Naive thymus-derived CD4-positive, alpha-beta T cell (primary cell): ENCODE data around the gene KLHL22. TPM values are rescaled to one million over a fixed set of nuclear protein-coding genes. Genes with fewer than 3 reads are reported as not detected.
"Not testable (repeated sequence)": the region's sequence is repeated elsewhere in the genome, so short reads cannot be mapped to it uniquely, and the experiment has no call there.

Source experiments
- ATAC-seq: fragments of 150-1000 bp; cut with Tn5 transposase; 2 replicates; pipeline ENCODE4 v1.10.0; 2021; ENCODE audit warnings: mild to moderate bottlenecking, moderate library complexity
- CTCF ChIA-PET: fragments of 350-600 bp; sonication (Branson Sonifier 250); formaldehyde crosslinking; loops from one replicate; lab custom pipeline; 2021; ENCODE audit warnings: antibody characterized with exemption; lab: Charles Lee
- POLR2A ChIA-PET: fragments of 350-600 bp; sonication (Branson Sonifier 250); formaldehyde crosslinking; loops from one replicate; lab custom pipeline; 2021; ENCODE audit warnings: antibody characterized with exemption, inconsistent platforms; lab: Charles Lee
- DNase-seq, 9 donors: peaks; one replicate each; pipeline versions ENCODE4 v3.0.0 to v3.0.0-alpha.2; 2020 to 2022; ENCODE audit warnings: mixed read lengths in 1 of 9
- H3K27ac ChIP-seq: one replicate; pipeline ENCODE4 v1.7.0; 2013; ENCODE audit warnings: mild to moderate bottlenecking, low read depth, low read length, moderate library complexity
- H3K27me3 ChIP-seq, 2 donors: one replicate each; pipeline ENCODE4 v1.7.0; 2013; ENCODE audit warnings: low read length in 2 of 2, mild to moderate bottlenecking in 2 of 2, moderate library complexity in 2 of 2; ENCODE audit not compliant: control insufficient read depth in 2 of 2, insufficient read depth in 2 of 2
- H3K36me3 ChIP-seq, 3 experiments: 1 replicate in 2 of 3; 2 replicates in 1 of 3; pipeline ENCODE4 v1.7.0; 2013; ENCODE audit warnings: low read length in 3 of 3, mild to moderate bottlenecking in 3 of 3, moderate library complexity in 1 of 3; ENCODE audit not compliant: insufficient read depth in 3 of 3, control insufficient read depth in 2 of 3
- H3K4me1 ChIP-seq, 2 donors: one replicate each; pipeline ENCODE4 v1.7.0; 2013; ENCODE audit warnings: low read length in 2 of 2, mild to moderate bottlenecking in 2 of 2, moderate library complexity in 1 of 2; ENCODE audit not compliant: control insufficient read depth in 2 of 2, insufficient read depth in 2 of 2
- H3K4me3 ChIP-seq: 2 replicates; pipeline ENCODE4 v1.7.0; 2013; ENCODE audit warnings: mild to moderate bottlenecking, low read length
- H3K9me3 ChIP-seq, 3 experiments: 1 replicate in 2 of 3; 2 replicates in 1 of 3; pipeline ENCODE4 v1.7.0; 2013; ENCODE audit warnings: low read length in 3 of 3; ENCODE audit not compliant: control insufficient read depth in 2 of 3
- H3K27ac Mint-ChIP-seq, 9 donors: one replicate each; pipeline ENCODE4 v1.8.0; 2020 to 2022; ENCODE audit warnings: mixed read lengths in 9 of 9, mild to moderate bottlenecking in 8 of 9, moderate library complexity in 5 of 9, inconsistent platforms in 2 of 9
- H3K27me3 Mint-ChIP-seq, 5 donors: one replicate each; pipeline ENCODE4 v1.8.0; 2021 to 2022; ENCODE audit warnings: mixed read lengths in 5 of 5, mild to moderate bottlenecking in 1 of 5
- H3K36me3 Mint-ChIP-seq, 5 donors: one replicate each; pipeline ENCODE4 v1.8.0; 2020 to 2022; ENCODE audit warnings: mixed read lengths in 5 of 5, mild to moderate bottlenecking in 3 of 5, inconsistent platforms in 1 of 5
- H3K4me1 Mint-ChIP-seq, 7 donors: one replicate each; pipeline ENCODE4 v1.8.0; 2020 to 2022; ENCODE audit warnings: mixed read lengths in 7 of 7, mild to moderate bottlenecking in 3 of 7, inconsistent platforms in 1 of 7
- H3K4me3 Mint-ChIP-seq, 10 donors: one replicate each; pipeline ENCODE4 v1.8.0; 2020 to 2022; ENCODE audit warnings: mild to moderate bottlenecking in 10 of 10, mixed read lengths in 10 of 10, moderate library complexity in 6 of 10, inconsistent platforms in 2 of 10
- H3K9me3 Mint-ChIP-seq, 11 donors: one replicate each; pipeline ENCODE4 v1.8.0; 2020 to 2022; ENCODE audit warnings: mixed read lengths in 11 of 11, mild to moderate bottlenecking in 4 of 11, inconsistent platforms in 1 of 11, moderate library complexity in 1 of 11
- intact Hi-C, 2 donors: fragments of 100-400 bp; cut with micrococcal nuclease; formaldehyde crosslinking; loops; one replicate each; pipeline ENCODE4 v1.15.1; 2023
- polyA plus RNA-seq, 2 donors: library from polyadenylated mRNA; unstranded; fragments of 300-500 nt; fragmentation: Illumina TruSeq; gene quantifications; one replicate each; pipeline ENCODE4 v1.2.3, GENCODE V29; 2021
- total RNA-seq, 6 experiments: library from RNA in 5 of 6; stranded (reverse) in 5 of 6; gene quantifications; 1 replicate in 5 of 6; 2 replicates in 1 of 6; pipeline ENCODE4 v1.2.3 and lab custom pipeline; 2021 to 2026

KLHL22 gene
- total and polyA plus RNA-seq, 7 experiments from 2014 or later = 20.6 to 71.3 (median 40.0) TPM

GRCh38 chr22:20484948-20485683 lies 10.5 kb downstream of the KLHL22 start:
- no peak for DNase-seq
- Mint-ChIP-seq H3K27ac (peak overlapping the region in 1 of 9 donors; percentile 66), H3K27me3 (no peaks in the 10 kb centered on the region), H3K4me1 (peaks cover 15 to 46% (median 35%) of the 10 kb centered on the region in 7 donors), H3K36me3 (peaks cover 8 to 42% (median 17%) of the 10 kb centered on the region in 5 donors), H3K4me3 (no peak overlapping the region), H3K9me3 (no peaks in the 10 kb centered on the region)
- POLR2A ChIA-PET = interaction anchor here (0.9 to 1.1 kb wide), 2 partner anchors 20 to 21 kb away, joined by 3 to 6 read pairs; no protein-coding TSS in a partner anchor
- Histone ChIP-seq H3K36me3 (peaks cover 0 to 26% (median 0%) of the 10 kb centered on the region in 3 experiments), H3K27me3 (no peaks in the 10 kb centered on the region), H3K27ac (no peak overlapping the region), H3K9me3 (no peaks in the 10 kb centered on the region), H3K4me3 (no peak overlapping the region), H3K4me1 (peaks cover 0 to 4% of the 10 kb centered on the region in 2 donors)
- CTCF ChIA-PET = interaction anchor here (1.0 kb wide), 1 partner anchor 16 kb away, joined by 3 read pairs; no protein-coding TSS in a partner anchor
- no peak for ATAC-seq
- intact Hi-C loops = no loop called here

GRCh38 chr22:20483771-20484170 lies 11.8 kb downstream of the KLHL22 start:
- intact Hi-C loops = no loop called here
- H3K4me1 ChIP-seq = no peaks in the 10 kb centered on the region
- no peaks in the 10 kb centered on the region for H3K27me3 Mint-ChIP-seq
- H3K4me3 Mint-ChIP-seq = no peak overlapping the region
- CTCF ChIA-PET = no interaction called here
- DNase-seq (no peak), ATAC-seq (no peak)
- H3K4me1 Mint-ChIP-seq = peaks cover 8 to 39% (median 28%) of the 10 kb centered on the region in 7 donors
- no peaks in the 10 kb centered on the region for H3K9me3 ChIP-seq
- POLR2A ChIA-PET = interaction anchor here (0.9 to 2.2 kb wide), 2 partner anchors 10 to 20 kb away, joined by 4 to 11 read pairs; no protein-coding TSS in a partner anchor
- H3K27ac ChIP-seq = no peak overlapping the region
- no peaks in the 10 kb centered on the region for H3K27me3 ChIP-seq
- H3K9me3 Mint-ChIP-seq = no peaks in the 10 kb centered on the region
- no peak overlapping the region for H3K27ac Mint-ChIP-seq
- peaks cover 12 to 39% (median 23%) of the 10 kb centered on the region in 5 donors for H3K36me3 Mint-ChIP-seq
- no peak overlapping the region for H3K4me3 ChIP-seq
- H3K36me3 ChIP-seq = peaks cover 0 to 24% (median 0%) of the 10 kb centered on the region in 3 experiments

GRCh38 chr22:20483143-20483506 lies 12.5 kb downstream of the KLHL22 start:
- ChIA-PET POLR2A (interaction anchor here (0.9 to 2.2 kb wide), 3 partner anchors 10 to 103 kb away, joined by 4 to 11 read pairs (median 5); no protein-coding TSS in a partner anchor), CTCF (interaction anchor here (1.6 kb wide), 1 partner anchor 14 kb away, joined by 4 read pairs; no protein-coding TSS in a partner anchor)
- H3K27me3 ChIP-seq, DNase-seq, intact Hi-C loops, H3K9me3 ChIP-seq, H3K27ac ChIP-seq, H3K9me3 Mint-ChIP-seq, H3K4me3 ChIP-seq, H3K27me3 Mint-ChIP-seq, H3K4me1 ChIP-seq, ATAC-seq, H3K4me3 Mint-ChIP-seq: not testable (repeated sequence)
- Mint-ChIP-seq H3K27ac (peak overlapping the region in 1 of 9 donors; percentile 59), H3K36me3 (peaks cover 8 to 37% (median 23%) of the 10 kb centered on the region in 5 donors), H3K4me1 (peaks cover 7 to 35% (median 22%) of the 10 kb centered on the region in 7 donors)
- peaks cover 0 to 17% (median 0%) of the 10 kb centered on the region in 3 experiments for H3K36me3 ChIP-seq

GRCh38 chr22:20479612-20480196 lies 15.9 kb downstream of the KLHL22 start:
- intact Hi-C loops = no loop called here
- Mint-ChIP-seq H3K27ac (peak overlapping the region in 2 of 9 donors; percentile 51 to 66), H3K36me3 (peaks cover 4 to 28% (median 16%) of the 10 kb centered on the region in 5 donors), H3K4me3 (no peak overlapping the region), H3K4me1 (peaks cover 12 to 40% (median 31%) of the 10 kb centered on the region in 7 donors), H3K9me3 (no peaks in the 10 kb centered on the region), H3K27me3 (no peaks in the 10 kb centered on the region)
- no peaks in the 10 kb centered on the region for H3K9me3 ChIP-seq
- CTCF ChIA-PET = no interaction called here
- H3K27me3 ChIP-seq = no peaks in the 10 kb centered on the region
- H3K36me3 ChIP-seq = peaks cover 0 to 10% (median 0%) of the 10 kb centered on the region in 3 experiments
- H3K4me1 ChIP-seq = peaks cover 0 to 12% of the 10 kb centered on the region in 2 donors
- ATAC-seq (no peak), DNase-seq (no peak)
- H3K27ac ChIP-seq = no peak overlapping the region
- POLR2A ChIA-PET = no interaction called here
- H3K4me3 ChIP-seq = no peak overlapping the region

GRCh38 chr22:20478059-20478458 lies 17.5 kb downstream of the KLHL22 start:
- intact Hi-C loops, H3K27me3 ChIP-seq, H3K36me3 ChIP-seq, H3K9me3 Mint-ChIP-seq, H3K4me3 Mint-ChIP-seq, ATAC-seq, DNase-seq, H3K9me3 ChIP-seq, H3K4me3 ChIP-seq, H3K27ac ChIP-seq, H3K27me3 Mint-ChIP-seq: not testable (repeated sequence)
- Mint-ChIP-seq H3K27ac (peak overlapping the region in 3 of 9 donors; percentile 14 to 41 (median 34)), H3K4me1 (peaks cover 12 to 40% (median 34%) of the 10 kb centered on the region in 7 donors), H3K36me3 (peaks cover 4 to 20% (median 11%) of the 10 kb centered on the region in 5 donors)
- ChIA-PET CTCF (interaction anchor here (0.6 kb wide), 1 partner anchor 37 kb away, joined by 3 read pairs; no protein-coding TSS in a partner anchor), POLR2A (interaction anchor here (0.7 kb wide), 1 partner anchor 31 kb away, joined by 3 read pairs; no protein-coding TSS in a partner anchor)
- peaks cover 0 to 12% of the 10 kb centered on the region in 2 donors for H3K4me1 ChIP-seq

- POLR2A ChIA-PET = interaction anchor here (4.3 kb wide), 1 partner anchor 12 kb away, joined by 18 read pairs; no protein-coding TSS in a partner anchor
- Histone ChIP-seq H3K4me1 (peaks cover 0 to 12% of the 10 kb centered on the region in 2 donors), H3K36me3 (peaks cover 0 to 12% (median 9%) of the 10 kb centered on the region in 3 experiments)
- Mint-ChIP-seq H3K36me3 (peaks cover 7 to 29% (median 19%) of the 10 kb centered on the region in 5 donors), H3K27ac (peak overlapping the region; percentile 61 to 90 (median 75)), H3K4me1 (peaks cover 18 to 52% (median 39%) of the 10 kb centered on the region in 7 donors), H3K4me3 (peak overlapping the region in 3 of 10 donors; percentile 35 to 62 (median 49))
- H3K9me3 ChIP-seq, H3K27me3 ChIP-seq, H3K27ac ChIP-seq, H3K9me3 Mint-ChIP-seq, CTCF ChIA-PET, ATAC-seq, DNase-seq, H3K4me3 ChIP-seq, H3K27me3 Mint-ChIP-seq: not testable (repeated sequence)
- intact Hi-C loops = loop anchor here in 1 of 2 donors (1.0 kb wide), 1 partner anchor 20 kb away; the partner anchor contains the start of gene KLHL22
These were observed 20.0 kb downstream of the KLHL22 start for GRCh38 chr22:20475569-20475968.
